GM18519 (cell line): ENCODE measurements around the gene TSEN15.
A peak's percentile ranks its signal among the peaks of the same experiment; 100 is the strongest.

Experiments used
- ATAC-seq: cut with Tn5 transposase; IDR thresholded peaks from one replicate; pipeline ENCODE4 v1.9.1; 2021; ENCODE audit warnings: mild to moderate bottlenecking, moderate library complexity; ENCODE audit not compliant: unreplicated experiment, low FRiP score

Gene TSEN15

DNA sequence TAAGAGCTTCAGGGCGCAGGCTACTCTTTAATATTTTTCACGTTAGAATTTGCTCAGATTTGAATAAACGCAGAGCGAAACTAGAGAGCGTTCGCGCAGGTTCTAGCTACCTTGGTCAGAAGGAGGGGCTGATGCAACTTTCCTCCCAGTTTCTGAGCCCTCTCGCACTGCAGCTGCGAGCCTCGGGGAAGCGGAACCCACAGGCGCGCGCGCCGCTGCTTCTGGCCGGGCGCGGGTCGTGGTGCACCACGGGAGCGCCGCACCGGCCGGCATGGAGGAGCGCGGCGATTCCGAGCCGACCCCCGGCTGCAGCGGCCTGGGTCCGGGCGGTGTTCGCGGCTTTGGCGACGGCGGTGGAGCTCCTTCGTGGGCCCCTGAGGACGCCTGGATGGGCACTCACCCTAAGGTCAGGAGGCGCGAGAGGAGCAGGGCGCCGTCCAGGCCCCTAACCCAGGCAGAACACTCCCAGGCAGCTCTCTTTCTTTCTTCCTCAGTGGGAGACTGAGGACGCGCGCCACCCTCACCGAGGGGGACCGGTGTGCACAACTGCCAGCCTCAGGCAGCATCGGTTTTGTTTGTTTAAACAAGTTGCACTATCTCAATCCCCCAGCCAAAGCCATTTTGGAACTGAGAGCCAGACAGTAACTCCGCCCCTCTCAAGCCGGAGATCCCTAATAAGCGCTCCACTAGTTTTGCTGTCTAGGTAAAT is at the start of gene TSEN15:
Gene TSEN15, plus strand, starts transcription at position 246 of the 709 bp plus-strand sequence. Its CDS starts 26 bp downstream, at position 272.
- ATAC-seq, result peak; percentile 96

- ATAC-seq, result no peak
These were observed 49.5 kb upstream of the TSEN15 start for GRCh38 chr1:184002071-184002470.

DNA sequence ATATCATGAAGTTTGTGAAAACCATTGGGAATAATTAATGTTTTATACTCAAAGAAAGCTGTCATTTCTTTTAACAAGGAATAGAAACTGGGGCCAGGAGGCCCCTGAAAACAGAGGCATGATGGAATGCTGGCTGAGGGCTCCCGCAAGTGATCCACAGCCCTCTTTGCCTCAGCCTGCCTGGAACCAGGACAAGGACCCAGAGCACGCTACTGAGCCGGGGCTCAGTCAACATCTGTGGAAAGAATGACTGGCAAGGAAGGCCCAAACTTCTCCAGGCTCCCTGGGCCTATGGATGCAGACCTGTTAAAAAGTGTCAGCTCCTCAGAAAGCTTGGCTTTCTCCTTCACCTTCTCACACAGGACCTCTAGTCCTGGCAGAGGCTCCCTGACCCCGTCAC is 46.6 kb upstream of the TSEN15 start:
- no peak for ATAC-seq

- ATAC-seq, result no peak
These were observed 46.0 kb upstream of the TSEN15 start for GRCh38 chr1:184005506-184005905.

DNA sequence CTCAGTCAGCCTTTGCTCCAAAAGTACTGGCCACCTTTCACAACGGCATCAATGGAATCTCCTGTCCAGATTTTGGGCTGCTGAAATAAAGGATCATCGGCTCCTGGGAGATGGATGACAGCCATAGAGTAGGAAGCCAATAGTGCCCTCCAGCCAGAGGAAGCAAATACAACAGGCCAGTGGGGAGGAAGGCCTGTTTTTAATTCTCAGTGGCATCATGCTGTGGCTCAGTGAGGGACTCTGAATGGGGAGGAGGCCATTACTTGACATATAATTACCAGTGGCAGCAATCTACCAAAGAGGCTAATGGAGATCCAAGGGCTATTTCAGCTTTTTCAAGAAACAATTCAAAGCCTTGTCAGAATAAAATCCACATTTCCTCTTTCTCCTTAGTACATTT is 40.7 kb upstream of the TSEN15 start:
- ATAC-seq, result no peak

- no peak for ATAC-seq
These were observed 39.3 kb upstream of the TSEN15 start for GRCh38 chr1:184012187-184012586.

DNA sequence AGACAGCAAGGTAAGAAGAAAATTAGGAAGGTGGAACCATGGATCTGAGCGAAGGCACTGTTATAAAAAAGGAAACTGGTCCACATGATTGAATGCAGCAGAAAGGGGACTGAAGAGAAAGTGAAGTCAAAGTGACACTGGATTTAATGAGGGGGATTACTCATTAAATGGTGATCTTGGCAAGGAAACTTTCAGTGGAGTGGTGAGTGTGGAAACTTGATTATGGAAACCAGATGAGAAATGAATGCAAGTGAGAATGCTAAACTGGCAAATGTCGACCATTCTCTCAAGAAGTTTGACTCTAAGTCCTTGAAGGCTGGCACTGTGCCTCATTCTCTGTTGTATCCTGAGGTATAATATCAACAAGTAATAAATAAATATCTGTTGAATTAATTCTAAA is 37.3 kb upstream of the TSEN15 start:
- ATAC-seq, result no peak

DNA sequence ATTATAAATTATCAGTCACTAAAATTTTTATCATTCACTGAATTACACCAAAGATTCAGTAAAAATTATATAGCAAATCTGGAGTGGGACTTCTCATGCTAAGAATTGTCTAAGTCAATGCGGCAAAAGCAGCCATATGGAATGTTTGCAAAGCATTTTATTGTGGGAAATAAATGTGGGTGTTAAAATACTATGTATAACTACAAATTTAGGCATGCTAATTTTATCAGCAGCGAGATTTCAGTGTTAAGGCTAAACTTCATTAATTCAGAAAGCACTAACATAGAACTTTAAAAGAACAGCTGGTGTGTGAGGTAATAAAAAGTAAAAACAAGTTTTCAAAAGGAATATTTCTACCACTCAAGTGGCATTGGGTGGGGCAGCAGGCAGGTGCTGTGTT is 35.4 kb upstream of the TSEN15 start:
- ATAC-seq, result no peak

GRCh38 chr1:184017306-184017705 is 34.2 kb upstream of the TSEN15 start:
- no peak for ATAC-seq

DNA sequence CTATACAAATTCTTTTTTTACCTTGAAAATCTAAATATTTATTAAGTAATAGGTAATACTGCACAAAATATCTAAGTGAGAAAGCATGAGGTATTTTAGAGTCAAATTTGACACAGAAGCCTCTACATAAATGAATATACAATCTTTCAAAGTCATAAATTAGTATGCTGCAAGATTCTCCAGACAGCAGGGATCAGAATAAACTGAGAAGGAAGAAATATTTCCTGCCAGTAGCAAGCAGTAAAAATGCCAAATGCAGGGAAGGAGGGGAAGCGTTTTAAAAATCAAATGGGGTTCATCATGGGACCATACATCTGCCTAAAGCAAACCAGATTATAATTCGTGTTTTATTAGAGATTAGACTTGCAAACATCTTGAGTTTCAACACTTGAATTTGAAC is 32.9 kb upstream of the TSEN15 start:
- ATAC-seq, result no peak

- ATAC-seq, result no peak
These were observed 32.5 kb upstream of the TSEN15 start for GRCh38 chr1:184019069-184019468.

DNA sequence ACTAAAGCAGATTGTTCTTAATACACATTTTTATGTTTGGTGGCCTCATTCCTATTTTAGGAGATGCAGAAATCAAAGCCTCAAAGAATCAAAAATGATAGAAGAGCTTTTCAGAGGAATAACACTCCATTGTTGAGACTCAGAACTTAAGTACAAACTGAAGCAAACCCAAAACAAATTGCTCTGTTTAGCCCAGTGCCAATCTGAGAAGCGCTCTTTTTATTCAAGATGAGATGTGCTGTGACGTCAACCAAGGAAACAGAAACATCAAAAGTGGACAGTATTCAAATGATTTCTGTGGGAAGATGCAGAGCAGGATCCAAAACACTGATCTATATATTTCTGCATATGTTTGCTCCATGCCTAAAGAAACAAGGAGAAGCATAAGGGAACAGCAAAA is 32.0 kb upstream of the TSEN15 start:
- ATAC-seq, result no peak

DNA sequence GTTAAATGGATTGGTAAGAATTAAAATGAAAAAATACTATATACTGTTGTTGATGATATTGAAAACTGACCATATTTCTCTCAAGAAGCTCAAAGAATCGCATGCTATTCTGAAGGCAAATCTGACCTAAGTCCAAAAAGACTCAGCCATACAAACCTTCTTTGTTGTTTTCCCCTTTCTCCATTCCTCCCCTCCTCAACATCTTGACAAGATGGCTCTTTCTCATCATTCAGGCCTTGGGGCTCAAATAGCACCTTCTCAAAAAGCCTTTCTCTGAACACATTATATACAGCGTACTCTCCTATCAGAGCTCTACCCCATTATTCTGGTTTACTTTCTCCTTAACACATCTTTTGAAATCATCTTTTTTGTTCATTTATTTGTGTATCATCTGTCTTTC is 31.2 kb upstream of the TSEN15 start:
- no peak for ATAC-seq

DNA sequence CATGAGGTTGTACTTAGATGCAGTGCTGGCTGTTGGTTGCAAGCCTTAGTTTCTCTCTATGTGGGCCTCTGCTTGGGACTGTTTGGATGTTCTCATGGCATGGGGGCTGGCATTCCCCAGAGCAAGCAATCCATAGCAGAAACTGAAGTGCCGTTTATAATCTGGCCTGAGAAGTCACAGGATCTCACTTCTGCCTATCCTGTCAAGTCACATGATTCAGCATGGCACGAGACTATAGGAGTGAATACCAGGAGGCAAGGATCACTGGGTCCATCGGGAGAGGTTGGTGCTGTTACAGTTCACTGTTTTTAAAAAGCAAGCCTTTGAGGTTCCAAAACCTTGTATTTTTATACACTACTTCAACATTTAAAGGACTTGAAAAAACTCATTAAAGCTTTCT is 30.7 kb upstream of the TSEN15 start:
- no peak for ATAC-seq

DNA sequence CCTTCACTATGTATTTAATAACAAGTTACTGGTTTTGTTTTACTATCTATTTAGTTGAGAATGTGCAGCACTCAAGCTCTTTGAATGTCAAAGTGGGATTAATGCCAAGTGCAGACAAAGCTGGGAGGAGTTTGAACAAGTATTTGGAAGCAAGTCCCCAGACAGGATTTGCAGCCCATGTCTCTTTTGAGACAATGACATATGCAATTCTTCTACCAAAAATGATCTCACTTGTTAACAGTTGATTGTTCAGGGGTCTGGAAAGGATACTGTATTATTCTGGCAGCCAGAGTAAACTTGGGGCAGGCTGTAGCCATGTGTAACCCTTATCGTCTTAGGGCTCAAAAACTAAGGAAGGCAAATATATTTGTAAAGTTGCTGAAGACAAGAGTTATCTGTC is 29.8 kb upstream of the TSEN15 start:
- no peak for ATAC-seq

DNA sequence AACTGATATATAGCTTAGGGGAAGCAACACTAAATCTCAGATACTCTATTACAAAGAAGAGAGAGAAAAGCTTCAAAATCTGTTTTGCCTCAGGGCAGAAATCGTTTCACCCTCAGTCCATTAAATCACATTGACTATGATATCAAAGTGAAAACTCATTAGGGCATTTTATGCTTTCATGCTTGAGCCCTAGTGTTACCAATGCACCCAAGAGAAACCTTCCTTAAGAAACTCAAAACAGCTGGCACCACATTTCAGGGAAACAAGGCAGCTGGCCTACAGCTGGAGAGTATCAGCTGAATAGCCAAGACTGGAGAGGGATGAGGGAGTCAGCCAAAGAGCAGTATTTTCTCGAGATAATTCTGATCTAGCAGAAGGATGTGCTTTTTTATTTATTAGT is 28.9 kb upstream of the TSEN15 start:
- no peak for ATAC-seq

DNA sequence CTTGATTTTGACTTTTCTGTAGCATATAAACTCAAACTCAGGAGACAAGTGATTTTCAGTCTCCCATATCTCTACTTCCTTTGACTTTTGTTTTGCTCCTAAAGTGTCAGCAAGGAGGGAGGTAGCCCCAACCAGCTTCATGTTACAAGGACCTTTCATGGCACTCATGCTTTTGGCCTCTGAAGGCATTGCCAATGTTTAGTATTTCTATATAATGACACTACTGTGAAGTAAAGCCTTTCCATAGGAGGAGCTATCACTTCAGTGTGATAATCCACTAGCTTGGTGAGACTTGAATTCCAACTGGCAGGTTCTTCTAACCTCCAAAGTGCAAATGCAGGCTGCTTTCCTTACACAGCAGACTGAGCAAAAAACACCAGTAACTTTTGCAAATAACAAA is 28.4 kb upstream of the TSEN15 start:
- ATAC-seq, result no peak

DNA sequence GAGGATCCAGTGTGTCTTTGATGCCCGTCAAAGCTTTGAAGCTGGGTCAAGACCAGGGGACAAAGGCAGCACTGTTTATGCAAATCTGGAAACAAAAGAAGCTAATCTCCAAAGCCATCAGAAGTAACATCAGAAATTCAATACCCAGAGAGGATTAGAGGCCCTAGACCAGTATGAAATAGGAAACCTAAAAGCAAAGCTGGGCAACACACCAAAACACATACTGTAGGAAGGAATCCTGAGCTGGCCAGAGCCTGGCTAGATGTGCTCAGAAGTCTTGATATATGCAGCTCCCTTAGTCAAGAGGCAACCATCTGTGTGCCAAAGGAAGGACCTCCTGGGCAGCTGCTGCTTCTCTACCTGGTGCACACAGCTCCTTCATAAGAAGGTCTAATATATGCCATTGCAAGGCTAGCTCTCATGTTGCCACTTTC is 26.3 kb upstream of the TSEN15 start:
- no peak for ATAC-seq

GRCh38 chr1:184027826-184028695 is 23.5 kb upstream of the TSEN15 start:
- no peak for ATAC-seq

- no peak for ATAC-seq
These were observed 22.5 kb upstream of the TSEN15 start for GRCh38 chr1:184028854-184029623.

DNA sequence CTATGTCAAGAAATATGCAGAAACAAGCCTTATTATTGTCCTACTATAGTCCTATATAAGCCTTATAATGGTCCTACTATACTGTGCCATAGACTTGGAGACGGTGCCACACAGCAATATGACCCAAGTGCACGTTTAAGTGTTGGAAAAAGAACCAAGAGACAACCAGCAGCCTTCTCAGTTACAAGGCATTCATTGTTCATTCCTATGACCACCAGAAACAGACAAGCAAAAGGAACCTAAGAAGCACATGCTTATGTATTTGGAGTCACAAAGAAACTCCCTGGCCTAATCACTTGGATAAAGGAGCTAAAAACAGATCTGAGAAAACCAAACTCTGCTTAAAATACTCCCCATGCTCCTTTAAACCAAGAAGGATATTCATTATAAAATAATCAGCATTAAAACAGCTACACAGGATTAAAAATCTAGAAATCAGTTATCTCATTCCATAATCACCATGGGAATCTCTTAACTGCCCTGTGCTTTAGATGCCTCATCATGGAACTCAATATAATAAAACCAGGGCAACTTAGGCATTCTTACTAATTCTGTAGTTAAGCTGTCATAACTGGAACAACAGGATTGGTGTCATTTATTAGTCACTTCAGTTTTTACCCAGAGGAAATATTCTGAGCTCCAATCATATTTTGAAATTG is 21.0 kb upstream of the TSEN15 start:
- ATAC-seq, result no peak
